HG03460 (cell line): ENCODE measurements around the gene MAP2K1.
"Not testable (repeated sequence)": the region's sequence is repeated elsewhere in the genome, so short reads cannot be mapped to it uniquely, and the experiment has no call there.

Experiments
- ATAC-seq: cut with Tn5 transposase; IDR thresholded peaks from one replicate; pipeline ENCODE4 v1.9.1; 2021; ENCODE audit not compliant: unreplicated experiment

Gene MAP2K1

DNA sequence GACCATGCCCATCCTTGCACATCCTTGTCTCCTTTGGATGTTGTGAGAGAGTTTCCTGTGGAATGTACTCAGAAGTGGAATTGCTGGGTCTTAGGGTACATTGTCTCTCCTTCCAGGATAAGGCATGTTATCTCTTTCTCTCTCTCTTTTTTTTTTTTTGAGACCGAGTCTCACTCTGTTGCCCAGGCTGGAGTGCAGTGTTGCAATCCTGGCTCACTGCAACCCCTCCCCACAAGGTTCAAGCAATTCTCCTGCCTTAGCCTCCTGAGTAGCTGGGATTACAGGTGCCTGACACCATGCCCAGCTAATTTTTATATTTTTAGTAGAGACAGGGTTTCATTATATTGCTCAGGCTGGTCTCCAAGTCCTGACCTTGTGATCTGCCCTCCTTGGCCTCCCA lies 6.3 kb downstream of the MAP2K1 start:
- not testable (repeated sequence) for ATAC-seq

DNA sequence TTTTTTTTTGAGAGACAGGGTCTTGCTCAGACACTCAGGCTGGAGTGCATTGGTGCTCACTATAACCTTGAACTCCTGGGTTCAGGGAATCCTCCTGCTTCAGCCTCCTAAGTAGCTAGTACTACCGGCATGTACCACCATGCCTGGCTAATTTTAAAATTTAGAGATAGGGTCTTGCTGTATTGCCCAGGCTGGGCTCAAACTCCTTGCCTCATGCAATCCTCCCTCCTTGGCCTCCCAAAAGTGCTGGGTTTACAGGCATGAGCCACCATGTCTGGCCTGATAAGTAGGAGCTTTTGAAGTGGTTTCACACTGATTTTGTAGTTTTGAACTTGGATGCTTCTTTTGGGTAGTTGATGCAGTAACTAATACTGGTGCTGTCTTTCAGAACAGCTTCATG lies 7.8 kb downstream of the MAP2K1 start:
- no peak for ATAC-seq

DNA sequence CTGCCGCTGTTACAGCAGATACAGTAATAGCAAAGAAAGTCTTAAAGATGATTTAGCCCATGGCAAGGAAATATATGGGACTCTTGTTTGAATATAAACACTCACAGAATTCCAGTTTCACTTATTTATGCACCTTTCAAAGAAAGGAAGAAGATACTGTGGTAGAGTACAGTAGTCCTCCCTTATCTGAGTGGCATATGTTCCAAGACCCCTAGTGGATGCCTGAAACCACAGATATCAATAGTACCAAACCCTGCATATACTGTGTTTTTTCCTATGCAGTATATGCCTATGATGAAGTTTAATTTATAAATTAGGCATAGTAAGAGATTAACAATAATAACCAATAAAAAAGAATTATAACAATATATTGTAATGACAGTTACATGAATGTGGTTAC lies 8.2 kb downstream of the MAP2K1 start:
- no peak for ATAC-seq

- no peak for ATAC-seq
Observed at GRCh38 chr15:66399276-66399675, 12.6 kb downstream of the MAP2K1 start.

- no peak for ATAC-seq
Observed at GRCh38 chr15:66400351-66400774, 13.7 kb downstream of the MAP2K1 start.

DNA sequence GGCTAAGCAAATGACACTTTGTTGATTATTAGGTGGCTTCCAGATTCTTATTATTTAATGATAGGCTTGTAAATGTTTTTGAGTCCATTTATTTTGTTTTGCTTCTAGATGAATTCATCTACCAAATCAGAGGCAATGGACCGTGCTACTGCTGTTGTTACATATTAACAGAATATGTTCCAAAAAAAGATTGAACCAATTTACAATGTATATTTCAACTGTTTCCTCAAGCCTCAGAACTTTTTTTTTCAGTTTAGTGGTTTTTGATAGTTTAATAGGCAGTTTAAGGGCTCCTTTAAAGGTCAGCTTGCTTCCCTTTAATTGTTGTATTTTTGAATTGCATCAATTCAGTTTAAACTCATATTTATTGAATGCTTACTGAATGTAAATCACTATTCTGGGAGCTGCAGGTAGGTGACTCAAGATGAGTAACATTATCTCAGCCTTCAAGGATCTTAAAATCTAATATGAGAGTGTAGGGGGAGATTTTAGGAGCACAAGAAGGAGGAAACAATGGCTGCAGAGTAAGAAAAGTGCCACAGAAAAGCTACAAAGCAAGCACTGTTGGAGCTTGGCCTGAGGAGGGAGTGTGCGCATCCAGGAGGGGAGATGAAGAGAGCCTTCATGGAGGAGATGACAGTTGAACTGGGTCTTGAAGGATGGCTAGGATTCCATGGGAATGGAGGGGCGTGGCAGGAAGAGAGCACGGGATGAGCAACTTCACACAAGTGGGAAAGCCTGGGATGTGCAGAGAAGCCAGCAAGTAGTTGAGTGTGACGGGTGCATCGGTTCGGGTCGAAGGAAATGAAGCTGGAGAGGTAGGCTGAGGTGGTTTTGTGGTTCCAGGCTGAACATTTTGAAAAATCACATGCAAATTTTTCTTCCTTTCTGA lies 14.7 kb downstream of the MAP2K1 start:
- no peak for ATAC-seq

DNA sequence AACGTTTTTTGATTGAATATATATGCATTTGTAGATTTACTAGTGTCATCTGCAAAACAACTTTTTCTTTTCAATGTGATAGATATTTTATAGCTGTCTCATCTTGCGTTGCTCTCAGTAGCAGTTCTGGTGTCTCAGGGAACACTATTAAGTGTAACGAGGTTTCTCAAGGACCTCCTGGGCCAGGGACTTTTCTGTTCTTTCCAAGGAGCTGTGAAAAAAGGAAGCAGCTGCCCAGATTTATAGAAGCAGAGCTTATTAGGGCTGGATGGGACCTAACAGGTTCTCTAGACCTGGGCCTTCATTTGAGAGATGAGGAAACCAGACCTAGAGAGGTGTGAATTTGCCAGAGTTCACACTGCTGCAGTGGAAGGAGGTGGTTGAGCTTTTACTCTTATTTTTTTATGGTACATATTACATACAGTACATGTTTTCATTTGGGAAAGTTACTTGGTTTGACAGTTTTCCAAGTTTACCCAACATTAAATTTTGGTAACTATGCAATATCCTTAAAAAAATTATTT lies 16.1 kb downstream of the MAP2K1 start:
- no peak for ATAC-seq

DNA sequence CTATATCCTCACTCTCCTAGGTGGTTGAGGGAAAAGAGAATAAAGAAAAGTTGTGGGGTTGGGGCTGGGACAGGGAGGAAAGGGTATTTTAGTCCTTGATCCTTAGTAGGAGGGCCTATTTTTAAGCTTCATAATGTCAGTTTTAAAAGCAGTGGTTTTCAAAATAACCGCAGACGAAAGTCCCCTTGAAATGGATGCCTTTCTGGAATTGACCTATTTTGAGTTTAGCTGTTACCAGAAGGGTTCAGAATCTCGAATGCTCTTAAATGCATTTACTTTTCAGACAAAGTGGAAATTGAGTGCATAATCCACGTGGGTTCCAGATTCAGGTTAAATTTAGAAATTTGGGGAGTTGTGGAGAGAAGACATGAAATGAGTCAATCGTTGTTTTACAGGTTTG lies 16.6 kb downstream of the MAP2K1 start:
- ATAC-seq: no peak

DNA sequence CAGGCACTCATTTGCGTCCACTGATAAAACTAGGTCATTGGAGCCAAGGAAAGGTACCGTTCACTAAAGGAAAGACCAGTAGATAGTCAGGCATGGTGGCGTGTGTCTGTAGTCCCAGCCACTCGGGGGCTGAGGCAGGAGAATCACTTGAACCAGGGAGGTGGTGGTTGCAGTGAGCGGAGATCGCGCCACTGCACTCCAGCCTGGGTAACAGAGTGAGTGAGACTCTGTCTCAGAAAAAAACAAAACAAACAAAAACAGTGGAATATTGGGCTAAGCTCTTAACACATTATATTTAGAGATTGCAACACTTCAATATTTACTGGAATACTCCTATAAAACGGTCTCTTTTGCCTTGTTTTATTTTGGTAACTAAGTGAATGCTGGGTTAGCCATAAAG lies 17.4 kb downstream of the MAP2K1 start:
- ATAC-seq: no peak

DNA sequence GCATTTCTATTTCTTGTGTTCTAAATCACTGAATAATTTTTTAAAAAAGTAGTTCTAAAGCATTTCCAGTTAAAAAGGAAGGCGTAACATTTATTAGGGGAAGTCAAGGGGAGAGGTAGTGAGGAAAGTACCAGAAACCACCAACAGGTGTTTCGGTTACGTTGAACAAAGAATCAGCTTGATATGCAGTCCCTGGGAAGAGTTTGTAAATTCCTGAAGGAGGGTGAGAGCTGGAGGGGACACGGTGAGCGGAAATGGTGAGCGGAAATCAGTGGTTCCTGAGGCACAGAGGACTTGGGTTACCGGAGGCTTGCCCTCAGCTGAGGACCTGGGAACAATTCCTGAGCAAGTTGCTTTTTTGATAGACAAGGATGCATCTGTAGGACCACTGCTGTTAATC lies 17.8 kb downstream of the MAP2K1 start:
- no peak for ATAC-seq

DNA sequence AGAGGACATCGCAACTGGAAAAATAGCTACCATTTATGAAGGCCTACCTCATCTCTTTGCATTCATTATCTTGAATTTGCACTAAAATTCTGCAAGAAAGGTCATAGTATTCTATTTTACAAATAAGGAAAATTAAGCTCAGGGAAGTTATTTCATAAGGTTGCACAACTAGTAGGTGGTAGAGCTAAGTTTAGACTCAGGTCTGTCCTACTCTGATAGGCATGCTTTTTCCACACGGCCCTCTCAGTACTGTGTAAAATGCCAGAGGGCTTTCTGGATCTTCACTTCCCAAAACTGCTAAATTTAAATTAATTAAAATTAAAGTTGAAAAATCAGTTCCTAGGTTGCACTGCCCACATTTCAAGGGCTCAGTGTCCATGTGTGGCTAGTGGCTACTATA lies 18.3 kb downstream of the MAP2K1 start:
- ATAC-seq: no peak

DNA sequence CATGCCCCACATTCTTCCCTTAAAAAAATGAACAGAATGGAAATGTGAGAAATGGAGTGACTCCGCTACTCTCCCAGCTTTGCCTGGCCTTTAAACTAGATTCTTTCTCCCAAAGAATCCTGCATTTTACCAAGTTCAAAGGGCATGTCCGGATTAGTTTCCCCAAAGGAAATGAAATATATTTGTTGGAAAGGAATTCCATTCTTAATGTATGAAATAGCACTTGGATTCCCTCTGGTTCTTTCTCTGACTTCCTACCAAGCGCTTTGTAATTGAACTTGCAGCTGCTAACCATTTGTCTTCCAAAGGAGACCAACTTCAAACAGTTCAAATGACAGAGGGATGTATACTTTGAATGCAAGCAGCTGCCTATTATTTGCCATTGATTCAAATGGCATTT lies 18.9 kb downstream of the MAP2K1 start:
- ATAC-seq: no peak

DNA sequence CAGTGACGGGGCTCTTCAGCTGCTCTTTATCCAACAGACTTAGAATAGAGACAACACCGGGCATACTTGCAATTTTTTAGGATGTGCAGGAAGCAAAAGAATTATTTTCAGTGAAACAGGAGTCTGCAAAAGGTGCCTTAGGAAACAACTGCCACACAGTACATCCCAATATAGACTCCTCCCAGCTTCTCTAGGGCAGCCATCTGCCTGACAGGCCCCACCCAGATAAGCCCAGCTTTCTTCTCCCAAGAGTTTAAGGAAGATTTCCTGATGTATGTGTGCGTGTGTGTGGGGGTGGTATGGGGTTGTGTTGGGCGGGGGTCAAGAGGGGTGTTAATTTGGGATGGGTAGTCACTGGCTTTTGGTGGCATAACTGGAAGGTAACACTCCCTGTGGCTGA lies 21.5 kb downstream of the MAP2K1 start:
- no peak for ATAC-seq

DNA sequence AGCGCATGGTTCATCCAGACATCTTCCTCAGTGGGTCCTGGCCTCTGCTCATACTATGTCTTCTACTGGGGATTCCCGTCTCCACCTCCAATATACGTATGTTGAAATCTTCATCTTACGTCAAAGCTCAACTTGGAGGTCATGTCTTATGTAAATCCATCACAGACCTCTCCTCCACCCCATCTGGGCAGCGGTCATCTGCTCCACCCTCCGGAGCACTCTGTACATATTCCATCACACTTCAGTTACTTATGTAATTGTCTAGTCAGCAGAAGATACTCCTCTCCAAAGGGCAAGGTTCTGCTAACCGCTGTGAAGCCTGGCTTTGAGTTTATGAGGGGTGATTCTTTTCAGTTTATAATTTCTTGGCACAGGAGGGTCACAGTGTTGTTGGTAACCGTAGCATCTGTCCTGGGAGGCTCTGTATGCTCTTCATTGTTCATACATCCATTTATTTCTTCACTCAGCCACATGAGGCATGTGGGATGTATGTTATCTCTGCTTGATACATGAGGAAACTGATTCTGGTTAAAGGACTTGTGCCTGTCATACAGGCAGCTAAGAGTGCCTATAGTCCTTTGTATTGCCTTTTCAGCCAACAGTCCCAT lies 22.1 kb downstream of the MAP2K1 start:
- no peak for ATAC-seq

GRCh38 chr15:66409565-66410108 lies 22.9 kb downstream of the MAP2K1 start:
- ATAC-seq: no peak

DNA sequence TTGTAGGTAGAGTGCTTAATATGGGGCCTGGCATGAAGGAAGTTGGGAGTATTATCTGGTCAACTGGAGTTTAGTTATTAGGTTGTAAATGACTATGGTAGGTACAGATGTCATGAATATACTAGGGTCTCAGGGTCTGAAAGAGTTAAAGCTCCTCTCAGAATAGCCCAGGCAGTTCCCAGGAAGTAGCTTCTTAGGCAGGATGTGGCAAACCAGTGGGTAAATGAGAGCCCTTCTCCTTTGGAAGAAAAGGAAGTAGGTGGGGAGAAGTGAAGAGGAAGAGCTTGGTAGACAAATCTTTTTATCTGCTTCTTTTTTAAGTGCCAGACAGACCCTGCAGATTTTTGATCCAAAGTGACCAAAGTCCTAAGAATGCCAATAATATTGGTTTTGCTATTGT lies 24.5 kb downstream of the MAP2K1 start:
- no peak for ATAC-seq

DNA sequence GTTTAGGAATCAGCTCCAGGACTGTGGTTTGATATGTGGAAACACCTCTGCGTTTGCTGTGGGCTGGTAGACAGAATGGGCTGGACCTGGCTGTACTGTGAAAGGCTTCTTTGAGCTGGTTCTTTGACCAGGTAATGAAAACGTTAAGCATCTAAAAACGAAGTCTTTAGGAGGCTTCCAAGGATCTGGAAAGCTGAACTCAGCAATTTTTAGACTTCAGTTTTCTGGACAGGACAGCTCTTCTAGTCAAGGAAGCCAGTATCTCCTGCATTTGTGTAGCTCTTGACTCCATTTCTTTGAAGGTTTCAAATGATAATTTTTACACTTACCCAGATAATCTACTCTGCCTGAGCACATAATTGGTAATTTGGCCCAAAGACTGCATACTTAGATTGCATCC lies 25.5 kb downstream of the MAP2K1 start:
- no peak for ATAC-seq

DNA sequence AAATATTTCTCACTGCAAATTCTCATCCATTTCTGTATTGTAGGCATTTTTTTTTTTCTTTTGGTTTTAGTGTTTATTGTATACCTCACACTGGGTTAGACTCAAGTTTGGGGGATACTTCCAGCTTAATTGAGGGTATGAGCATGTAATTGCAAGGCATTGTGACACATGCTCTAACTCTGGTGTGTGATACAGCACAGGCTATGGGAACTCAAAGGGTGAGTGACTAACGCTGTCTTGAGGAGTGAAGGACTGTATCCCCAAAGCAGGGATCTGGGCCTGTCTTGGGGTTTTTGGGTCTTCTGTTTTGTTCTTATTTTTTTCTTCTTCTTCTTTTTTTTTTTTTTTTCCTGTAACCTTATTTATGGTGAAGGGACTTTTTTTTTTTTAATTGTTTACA lies 26.9 kb downstream of the MAP2K1 start:
- ATAC-seq: no peak

DNA sequence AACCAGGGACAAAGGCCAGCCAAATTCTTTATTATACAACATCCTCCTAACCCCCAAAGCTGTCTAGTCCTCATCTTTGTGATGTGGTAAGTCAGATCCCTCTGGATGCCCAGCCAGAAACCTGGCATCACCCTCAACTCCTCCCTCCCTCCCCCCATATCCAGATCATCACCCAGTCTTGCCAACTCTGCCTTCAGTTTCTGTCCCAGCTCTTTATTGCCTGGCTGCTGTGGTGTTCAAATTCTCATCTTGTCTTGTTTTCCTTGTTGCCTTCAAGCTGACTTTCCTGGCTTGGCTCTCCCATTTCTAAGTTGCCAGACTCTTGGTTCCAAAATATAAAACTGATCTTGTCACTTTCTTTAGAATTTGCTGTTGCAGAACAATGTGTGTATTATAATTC lies 28.6 kb downstream of the MAP2K1 start:
- ATAC-seq: no peak

- ATAC-seq: no peak
Observed at GRCh38 chr15:66417736-66418135, 31.0 kb downstream of the MAP2K1 start.

DNA sequence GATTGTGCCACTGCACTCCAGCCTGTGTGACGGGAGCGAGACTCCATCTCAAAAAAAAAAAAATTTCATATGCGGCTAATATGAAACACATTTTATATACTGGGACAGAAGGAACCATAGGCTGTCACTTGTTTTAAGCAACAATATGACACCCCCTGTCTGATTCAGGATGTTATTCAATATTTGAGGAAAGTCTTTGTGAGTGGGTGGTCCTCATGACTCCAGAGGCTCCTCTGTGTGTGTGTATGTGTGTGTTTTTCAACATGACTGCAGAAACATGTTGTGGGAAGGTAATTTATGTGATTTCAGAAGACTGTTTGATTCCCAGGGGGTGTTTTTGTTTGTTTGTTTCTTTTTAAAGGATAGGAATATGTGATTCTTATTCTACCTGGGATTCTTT lies 32.8 kb downstream of the MAP2K1 start:
- no peak for ATAC-seq

DNA sequence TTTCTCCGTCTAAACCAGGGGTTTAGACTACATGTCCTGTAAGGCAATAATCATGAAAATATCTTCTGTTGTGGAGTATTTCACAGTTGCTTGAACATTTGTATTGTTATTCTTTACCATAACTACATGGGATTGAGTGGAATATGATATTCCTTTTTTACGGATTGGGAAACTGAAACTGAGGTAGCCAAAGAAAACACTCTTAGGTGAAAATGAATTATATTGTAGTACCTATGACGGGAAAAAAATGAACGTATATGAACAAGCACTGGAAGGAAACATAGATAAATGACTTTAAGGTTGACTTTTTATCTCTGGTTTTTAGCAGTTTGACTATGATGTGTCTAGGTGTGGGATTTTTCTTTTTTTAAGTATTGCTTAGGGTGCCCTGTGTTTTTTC lies 35.6 kb downstream of the MAP2K1 start:
- no peak for ATAC-seq
